Panc1 (cell line): ENCODE data around the gene DIP2C. TPM values are rescaled to one million over a fixed set of nuclear protein-coding genes. Genes with fewer than 3 reads are reported as not detected.

Experiments
- ATAC-seq: fragments of 200-7000 bp; cut with Tn5 transposase; 2 replicates; pipeline ENCODE4 v1.9.1; 2020; ENCODE audit warnings: mild to moderate bottlenecking, moderate library complexity
- BruUV-seq: library from RNA; stranded (reverse); fragments of 400-500 nt; replicated peaks from 2 replicates; lab custom pipeline; 2021; lab: Mats Ljungman, UMichigan
- CTCF ChIA-PET: fragments of 300-600 bp; sonication (Branson Sonifier 250); formaldehyde crosslinking; loops from one replicate; lab custom pipeline; 2022; ENCODE audit warnings: antibody characterized with exemption; lab: Charles Lee
- POLR2A ChIA-PET: fragments of 300-600 bp; sonication (Branson Sonifier 250); formaldehyde crosslinking; loops from one replicate; lab custom pipeline; 2022; ENCODE audit warnings: antibody characterized with exemption; lab: Charles Lee
- DNase-seq: peaks from one replicate; pipeline ENCODE4 v3.0.0-alpha.2; 2010; ENCODE audit warnings: low read depth, low spot score
- H3K27ac ChIP-seq: 2 replicates; pipeline ENCODE4 v1.5.1; 2011; ENCODE audit warnings: mild to moderate bottlenecking, low read length, inconsistent platforms
- H3K27me3 ChIP-seq: fragments of 200-500 bp; sonication (Bioruptor generic); 2 replicates; pipeline ENCODE4 v1.6.0; 2014; ENCODE audit warnings: low read length, inconsistent platforms; ENCODE audit not compliant: control insufficient read depth, insufficient read depth
- H3K36me3 ChIP-seq: fragments of 200-500 bp; sonication (Bioruptor generic); 2 replicates; pipeline ENCODE4 v1.5.1; 2014; ENCODE audit warnings: inconsistent platforms, mild to moderate bottlenecking, low read length, moderate library complexity; ENCODE audit not compliant: control insufficient read depth, insufficient read depth
- H3K4me1 ChIP-seq: 2 replicates; pipeline ENCODE4 v1.5.1; 2011; ENCODE audit warnings: inconsistent platforms, mild to moderate bottlenecking, low read length, moderate library complexity; ENCODE audit not compliant: control insufficient read depth, insufficient read depth
- H3K4me3 ChIP-seq, 2 experiments: 2 replicates each; pipeline ENCODE4 v1.5.1; 2011 to 2012; ENCODE audit warnings: low read depth in 2 of 2, low read length in 2 of 2, mild to moderate bottlenecking in 2 of 2, inconsistent platforms in 1 of 2, moderate library complexity in 1 of 2
- H3K9me3 ChIP-seq: fragments of 200-500 bp; sonication (Bioruptor generic); 2 replicates; pipeline ENCODE4 v1.5.1; 2014; ENCODE audit warnings: low read depth, mild to moderate bottlenecking, inconsistent platforms, low read length, moderate library complexity; ENCODE audit not compliant: control insufficient read depth, insufficient read depth
- CTCF ChIP-seq: fragments of 450-650 bp; IDR thresholded peaks from 2 replicates; pipeline ENCODE4 v1.5.1; 2017; ENCODE audit warnings: mild to moderate bottlenecking
- POLR2AphosphoS5 ChIP-seq: IDR thresholded peaks from 2 replicates; pipeline ENCODE4 v1.6.1; 2012; ENCODE audit warnings: mild to moderate bottlenecking, low read depth, low read length, moderate library complexity
- REST ChIP-seq, 2 experiments: IDR thresholded peaks; 2 replicates each; pipeline ENCODE4 v1.6.1; 2011 to 2012; ENCODE audit warnings: low read depth in 2 of 2, control low read depth in 1 of 2, low read length in 1 of 2, mild to moderate bottlenecking in 1 of 2, moderate library complexity in 1 of 2; ENCODE audit not compliant: insufficient read depth in 1 of 2
- SIN3A ChIP-seq: IDR thresholded peaks from 2 replicates; pipeline ENCODE4 v1.6.1; 2012; ENCODE audit warnings: low read depth, mild to moderate bottlenecking, low read length, moderate library complexity, borderline replicate concordance; ENCODE audit not compliant: insufficient read depth
- TCF7L2 ChIP-seq: IDR thresholded peaks from 2 replicates; pipeline ENCODE4 v1.6.1; 2011; ENCODE audit warnings: mild to moderate bottlenecking, low read depth, low read length, inconsistent platforms
- in situ Hi-C: cut with HindIII; loops from 2 replicates; pipeline ENCODE4 v1.10.0; 2016; ENCODE audit warnings: low sequenced_read_pairs, low pct_unique_long_range_greater_than_20kb
- intact Hi-C: fragments of 100-400 bp; cut with micrococcal nuclease; formaldehyde crosslinking; loops from one replicate; pipeline ENCODE4 v1.10.0; 2022; ENCODE audit not compliant: unreplicated experiment
- total RNA-seq: library from RNA; stranded (reverse); gene quantifications from one replicate; pipeline ENCODE4 v1.2.1, GENCODE V29; 2021; ENCODE audit not compliant: unreplicated experiment

The DIP2C gene
- total RNA-seq, 1 experiment from 2014 or later, result 13.2 TPM

GRCh38 chr10:615583-616152 lies 73.8 kb downstream of the DIP2C start:
- ATAC-seq (no peak), DNase-seq (no peak)
- Histone ChIP-seq H3K36me3 (no peaks in the 10 kb centered on the region), H3K4me1 (no peaks in the 10 kb centered on the region), H3K27ac (no peak overlapping the region), H3K4me3 (no peak overlapping the region), H3K27me3 (no peaks in the 10 kb centered on the region), H3K9me3 (no peaks in the 10 kb centered on the region)
- in situ Hi-C loops (no loop called here), intact Hi-C loops (no loop called here)
- no peak for TF ChIP-seq SIN3A
- TF ChIP-seq REST (IDR thresholded peaks at IDR 0.05; ENCODE audit: insufficient read depth in 1 of 2, low read depth in 2 of 2, low read length in 1 of 2), result no peak
- no peak for TF ChIP-seq TCF7L2
- TF ChIP-seq CTCF, result no peak
- TF ChIP-seq POLR2AphosphoS5, result no peak
- ChIA-PET CTCF (no interaction called here), POLR2A (no interaction called here)
- no TSS peak for BruUV-seq

GRCh38 chr10:614790-615582 lies 74.5 kb downstream of the DIP2C start:
- no peak overlapping the region for H3K4me3 ChIP-seq
- intact Hi-C loops (no loop called here), in situ Hi-C loops (no loop called here)
- BruUV-seq, result no TSS peak
- no peaks in the 10 kb centered on the region for H3K4me1 ChIP-seq
- no peak overlapping the region for H3K27ac ChIP-seq
- ChIA-PET CTCF (no interaction called here), POLR2A (no interaction called here)
- H3K36me3 ChIP-seq, result no peaks in the 10 kb centered on the region
- no peak for DNase-seq
- no peaks in the 10 kb centered on the region for H3K9me3 ChIP-seq
- H3K27me3 ChIP-seq, result no peaks in the 10 kb centered on the region
- no peak for ATAC-seq
- TF ChIP-seq POLR2AphosphoS5 (no peak), SIN3A (no peak), CTCF (no peak), REST (IDR thresholded peaks at IDR 0.05; ENCODE audit: insufficient read depth in 1 of 2, low read depth in 2 of 2, low read length in 1 of 2) (no peak), TCF7L2 (no peak)
